Glutamatergic neuron (in vitro differentiated cells): Measurements from ENCODE around the gene PRCC. TPM values are rescaled to one million over a fixed set of nuclear protein-coding genes. Genes with fewer than 3 reads are reported as not detected.
A peak's percentile ranks its signal among the peaks of the same experiment; 100 is the strongest.
"Not testable (repeated sequence)": the region's sequence is repeated elsewhere in the genome, so short reads cannot be mapped to it uniquely, and the experiment has no call there.

Experiments used
- DNase-seq: peaks from one replicate; pipeline ENCODE4 v3.0.0; 2022
- H3K27ac Mint-ChIP-seq: one replicate; pipeline ENCODE4 v1.8.0; 2020; ENCODE audit warnings: mild to moderate bottlenecking, mixed read lengths, inconsistent platforms; ENCODE audit not compliant: unreplicated experiment
- H3K27me3 Mint-ChIP-seq: one replicate; pipeline ENCODE4 v1.8.0; 2020; ENCODE audit warnings: mild to moderate bottlenecking, moderate library complexity, mixed read lengths, inconsistent platforms; ENCODE audit not compliant: unreplicated experiment
- H3K36me3 Mint-ChIP-seq: one replicate; pipeline ENCODE4 v1.8.0; 2020; ENCODE audit warnings: mild to moderate bottlenecking, mixed read lengths, inconsistent platforms; ENCODE audit not compliant: unreplicated experiment
- H3K4me1 Mint-ChIP-seq: one replicate; pipeline ENCODE4 v1.8.0; 2020; ENCODE audit warnings: mild to moderate bottlenecking, low read depth, mixed read lengths, inconsistent platforms; ENCODE audit not compliant: unreplicated experiment
- H3K4me3 Mint-ChIP-seq: one replicate; pipeline ENCODE4 v1.8.0; 2020; ENCODE audit warnings: mild to moderate bottlenecking, mixed read lengths, inconsistent platforms; ENCODE audit not compliant: unreplicated experiment
- H3K9me3 Mint-ChIP-seq: one replicate; pipeline ENCODE4 v1.8.0; 2020; ENCODE audit warnings: mild to moderate bottlenecking, moderate library complexity, mixed read lengths, inconsistent platforms; ENCODE audit not compliant: unreplicated experiment
- CTCF ChIP-seq: fragments of 200-600 bp; sonication (generic); IDR thresholded peaks from one replicate; pipeline ENCODE4 v1.5.0; 2021; ENCODE audit not compliant: partially characterized antibody, unreplicated experiment
- total RNA-seq: library from RNA; stranded (reverse); fragmentation: NEBNext Ultra II Directional; extraction: Animal tissue kit (Norgen Biotek cat#: 25700); gene quantifications from one replicate; pipeline ENCODE4 v1.2.1, GENCODE V29; 2021; ENCODE audit not compliant: unreplicated experiment

PRCC gene
- total RNA-seq, 1 donor from 2014 or later: 88.8 TPM

- peaks cover 7% of the 10 kb centered on the region for H3K9me3 Mint-ChIP-seq
- H3K27me3 Mint-ChIP-seq: peaks cover 7% of the 10 kb centered on the region
- peak overlapping the region; percentile 53 for H3K27ac Mint-ChIP-seq
- TF ChIP-seq CTCF: no peak
- H3K36me3 Mint-ChIP-seq: no peaks in the 10 kb centered on the region
- H3K4me1 Mint-ChIP-seq: peaks cover 19% of the 10 kb centered on the region
- no peak for DNase-seq
- peak overlapping the region; percentile 63 for H3K4me3 Mint-ChIP-seq
Observed at GRCh38 chr1:156754219-156754618, 13.1 kb upstream of the PRCC start.

- no peak overlapping the region for H3K27ac Mint-ChIP-seq
- peaks cover 6% of the 10 kb centered on the region for H3K9me3 Mint-ChIP-seq
- TF ChIP-seq CTCF: no peak
- no peak for DNase-seq
- no peak overlapping the region for H3K4me3 Mint-ChIP-seq
- H3K4me1 Mint-ChIP-seq: peaks cover 20% of the 10 kb centered on the region
- H3K27me3 Mint-ChIP-seq: peaks cover 5% of the 10 kb centered on the region
- H3K36me3 Mint-ChIP-seq: no peaks in the 10 kb centered on the region
Observed at GRCh38 chr1:156755527-156755950, 11.8 kb upstream of the PRCC start.

- Mint-ChIP-seq H3K4me3 (no peak overlapping the region), H3K27ac (no peak overlapping the region), H3K36me3 (no peaks in the 10 kb centered on the region), H3K4me1 (peaks cover 21% of the 10 kb centered on the region), H3K9me3 (peaks cover 5% of the 10 kb centered on the region), H3K27me3 (peaks cover 4% of the 10 kb centered on the region)
- no peak for DNase-seq
- TF ChIP-seq CTCF: no peak
Observed at GRCh38 chr1:156756355-156756754, 11.0 kb upstream of the PRCC start.

- not testable (repeated sequence) for H3K4me3 Mint-ChIP-seq, H3K27ac Mint-ChIP-seq, H3K36me3 Mint-ChIP-seq, H3K27me3 Mint-ChIP-seq, DNase-seq, H3K9me3 Mint-ChIP-seq
- peaks cover 21% of the 10 kb centered on the region for H3K4me1 Mint-ChIP-seq
Observed at GRCh38 chr1:156757572-156758253, 9.6 kb upstream of the PRCC start.

- H3K9me3 Mint-ChIP-seq: peaks cover 4% of the 10 kb centered on the region
- H3K4me1 Mint-ChIP-seq: peaks cover 14% of the 10 kb centered on the region
- DNase-seq: peak; percentile 47
- H3K27me3 Mint-ChIP-seq: peaks cover 1% of the 10 kb centered on the region
- TF ChIP-seq CTCF: no peak
- H3K36me3 Mint-ChIP-seq: no peaks in the 10 kb centered on the region
- H3K4me3 Mint-ChIP-seq: peak overlapping the region; percentile 2
- peak overlapping the region; percentile 93 for H3K27ac Mint-ChIP-seq
Observed at GRCh38 chr1:156760092-156760795, 7.1 kb upstream of the PRCC start.
